Coronary artery (tissue), 2 donors: ENCODE results near the gene DICER1.

Experiments used
- DNase-seq: peaks from one replicate; pipeline ENCODE4 v3.0.0-alpha.2; 2017; ENCODE audit warnings: low spot score
- H3K27ac ChIP-seq, 2 donors: fragments of 200-600 bp; sonication (generic); one replicate each; pipeline ENCODE4 v1.5.1; 2016 to 2019
- H3K4me3 ChIP-seq: fragments of 200-600 bp; sonication (generic); 2 replicates; pipeline ENCODE4 v1.5.1; 2016; ENCODE audit warnings: mild to moderate bottlenecking, moderate library complexity
- TF ChIP-seq, protein P1 (sequence below): fragments of 200-600 bp; sonication (generic); IDR thresholded peaks from one replicate; pipeline ENCODE4 v1.5.1; 2019; ENCODE audit warnings: antibody characterized with exemption

Gene DICER1

DNA sequence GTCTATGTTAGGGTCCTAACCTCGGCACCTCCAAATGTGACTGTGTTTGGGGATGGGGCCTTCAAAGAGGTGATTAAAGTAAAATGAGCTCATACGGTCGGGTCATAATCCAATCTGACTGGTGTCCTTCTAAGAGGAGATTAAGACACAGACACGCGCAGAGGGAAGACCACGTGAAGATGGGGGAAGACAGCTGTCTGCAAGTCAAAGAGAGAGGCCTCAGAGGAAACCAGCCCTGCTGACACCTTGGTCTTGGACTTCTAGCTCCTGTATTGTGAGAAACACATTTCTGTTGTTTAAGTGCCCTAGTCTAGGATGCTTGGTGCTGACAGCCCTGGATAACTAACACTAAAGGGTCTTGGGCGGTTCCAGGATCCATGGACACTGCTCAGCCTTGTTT is 109.6 kb downstream of the DICER1 start:
- TF ChIP-seq, protein P1, sequence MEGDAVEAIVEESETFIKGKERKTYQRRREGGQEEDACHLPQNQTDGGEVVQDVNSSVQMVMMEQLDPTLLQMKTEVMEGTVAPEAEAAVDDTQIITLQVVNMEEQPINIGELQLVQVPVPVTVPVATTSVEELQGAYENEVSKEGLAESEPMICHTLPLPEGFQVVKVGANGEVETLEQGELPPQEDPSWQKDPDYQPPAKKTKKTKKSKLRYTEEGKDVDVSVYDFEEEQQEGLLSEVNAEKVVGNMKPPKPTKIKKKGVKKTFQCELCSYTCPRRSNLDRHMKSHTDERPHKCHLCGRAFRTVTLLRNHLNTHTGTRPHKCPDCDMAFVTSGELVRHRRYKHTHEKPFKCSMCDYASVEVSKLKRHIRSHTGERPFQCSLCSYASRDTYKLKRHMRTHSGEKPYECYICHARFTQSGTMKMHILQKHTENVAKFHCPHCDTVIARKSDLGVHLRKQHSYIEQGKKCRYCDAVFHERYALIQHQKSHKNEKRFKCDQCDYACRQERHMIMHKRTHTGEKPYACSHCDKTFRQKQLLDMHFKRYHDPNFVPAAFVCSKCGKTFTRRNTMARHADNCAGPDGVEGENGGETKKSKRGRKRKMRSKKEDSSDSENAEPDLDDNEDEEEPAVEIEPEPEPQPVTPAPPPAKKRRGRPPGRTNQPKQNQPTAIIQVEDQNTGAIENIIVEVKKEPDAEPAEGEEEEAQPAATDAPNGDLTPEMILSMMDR, result no peak
- Histone ChIP-seq H3K27ac (no peak overlapping the region), H3K4me3 (no peak overlapping the region)
- no peak for DNase-seq

DNA sequence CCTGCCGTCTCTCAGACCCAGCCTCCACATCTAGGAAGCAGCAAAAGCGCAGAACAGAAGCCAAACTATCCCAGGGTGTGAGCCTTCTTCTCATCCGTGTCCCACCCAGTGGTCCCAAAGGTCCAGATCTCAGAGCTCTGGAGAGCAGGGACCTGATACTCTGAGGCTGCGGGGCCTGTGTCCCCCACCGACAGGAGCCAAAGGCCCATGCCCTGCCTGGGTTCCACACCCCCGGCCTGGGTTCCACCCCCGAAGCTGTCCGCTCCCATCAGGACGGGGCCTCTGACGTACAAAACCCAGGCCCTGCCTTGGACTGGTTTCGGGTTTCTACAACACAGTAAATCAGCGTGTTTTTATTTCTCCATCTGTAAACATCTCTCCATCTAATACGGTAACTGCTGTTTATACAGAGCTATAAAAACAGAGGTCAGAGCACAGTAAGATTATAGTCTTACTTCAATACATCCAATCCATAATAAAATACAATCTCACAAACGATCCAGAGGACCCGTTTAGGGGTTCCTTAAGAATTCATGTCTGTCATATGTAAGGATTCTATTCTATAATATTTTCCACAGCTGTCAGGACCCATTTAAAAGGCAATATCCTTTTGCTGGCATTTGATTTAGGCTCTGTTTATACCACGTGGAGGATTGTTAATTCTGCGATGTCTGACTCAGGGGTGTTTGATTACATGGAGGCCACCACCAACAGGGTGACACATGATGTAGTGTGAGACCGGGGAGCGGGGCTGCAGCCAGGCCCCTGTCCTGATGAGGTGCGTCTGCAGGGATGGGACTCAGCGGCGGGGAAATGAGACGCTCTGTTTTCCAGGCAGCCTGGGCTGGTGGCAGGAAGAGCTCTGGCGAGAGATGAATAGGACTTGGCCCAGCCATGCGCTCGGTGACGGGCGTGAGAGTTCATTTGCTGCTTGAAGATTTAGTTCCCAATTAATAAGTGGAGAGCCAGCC is 110.3 kb downstream of the DICER1 start:
- Histone ChIP-seq H3K27ac (no peak overlapping the region), H3K4me3 (no peak overlapping the region)
- TF ChIP-seq, protein P1, result no peak
- DNase-seq, result peak; percentile 40

DNA sequence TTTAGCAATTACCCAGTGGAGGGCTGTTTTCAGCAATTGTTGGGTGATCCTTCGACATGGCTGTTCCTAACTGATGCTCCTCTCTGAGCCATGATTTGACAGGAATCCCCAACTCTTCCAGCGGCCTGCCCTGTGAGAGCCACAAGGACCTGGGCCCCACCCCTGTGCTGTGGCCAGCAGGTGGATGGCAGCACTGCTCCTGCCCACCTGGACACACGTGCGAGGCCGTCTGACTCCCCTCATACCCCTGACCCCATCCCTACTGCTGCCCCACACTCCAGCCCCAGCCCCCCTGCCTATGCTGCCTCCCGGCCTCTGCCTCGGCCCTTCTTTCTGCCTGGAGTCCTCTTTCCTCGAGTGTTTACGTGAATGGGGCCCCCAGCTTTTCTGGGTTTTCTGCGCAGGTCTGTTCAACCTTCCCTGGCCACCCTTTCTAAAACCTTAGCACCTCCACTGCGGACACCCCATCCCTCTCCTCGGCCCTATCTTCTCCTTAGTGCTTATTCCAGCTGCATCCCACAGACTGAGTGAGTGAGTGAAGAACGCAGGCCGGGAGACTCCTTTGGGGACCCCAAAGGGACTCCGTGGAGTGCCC is 111.4 kb downstream of the DICER1 start:
- TF ChIP-seq, protein P1, result no peak
- Histone ChIP-seq H3K4me3 (no peak overlapping the region), H3K27ac (no peak overlapping the region)
- DNase-seq, result peak; percentile 38

GRCh38 chr14:95045106-95045701 is 112.1 kb downstream of the DICER1 start:
- H3K27ac ChIP-seq, result no peak overlapping the region
- DNase-seq, result peak; percentile 53
- TF ChIP-seq, protein P1, result no peak
- no peak overlapping the region for H3K4me3 ChIP-seq

- DNase-seq, result peak; percentile 60
- TF ChIP-seq, protein P1, result no peak
- no peak overlapping the region for H3K27ac ChIP-seq
- no peak overlapping the region for H3K4me3 ChIP-seq
Observed at GRCh38 chr14:95044463-95045105, 112.7 kb downstream of the DICER1 start.

- no peak overlapping the region for H3K4me3 ChIP-seq
- peak; percentile 43 for DNase-seq
- TF ChIP-seq, protein P1, result no peak
- no peak overlapping the region for H3K27ac ChIP-seq
Observed at GRCh38 chr14:95043732-95044462, 113.4 kb downstream of the DICER1 start.
